Mucosa of stomach (tissue), 1 donor: ENCODE measurements around the gene B4GALNT1.

Experiments
- H3K27me3 ChIP-seq: one replicate; pipeline ENCODE4 v1.7.0; 2013; ENCODE audit warnings: mild to moderate bottlenecking, low read length; ENCODE audit not compliant: control insufficient read depth, insufficient read depth
- H3K36me3 ChIP-seq: one replicate; pipeline ENCODE4 v1.7.0; 2013; ENCODE audit warnings: low read length; ENCODE audit not compliant: control insufficient read depth, insufficient read depth
- H3K4me1 ChIP-seq: one replicate; pipeline ENCODE4 v1.7.0; 2013; ENCODE audit warnings: mild to moderate bottlenecking, low read length; ENCODE audit not compliant: control insufficient read depth, insufficient read depth
- H3K4me3 ChIP-seq: one replicate; pipeline ENCODE4 v1.7.0; 2013; ENCODE audit warnings: low read length
- H3K9ac ChIP-seq: one replicate; pipeline ENCODE4 v1.7.0; 2013; ENCODE audit warnings: mild to moderate bottlenecking, low read length, moderate library complexity
- H3K9me3 ChIP-seq: one replicate; pipeline ENCODE4 v1.7.0; 2013; ENCODE audit warnings: mild to moderate bottlenecking, low read length, moderate library complexity; ENCODE audit not compliant: control insufficient read depth
- donor health status: Pancreatic carcinoma.

Gene B4GALNT1

GRCh38 chr12:57607958-57608663, 24.9 kb downstream of the B4GALNT1 start:
- Histone ChIP-seq H3K9ac (no peak overlapping the region), H3K4me1 (peaks cover 33% of the 10 kb centered on the region), H3K27me3 (peaks cover 35% of the 10 kb centered on the region), H3K4me3 (no peak overlapping the region), H3K36me3 (no peaks in the 10 kb centered on the region), H3K9me3 (no peaks in the 10 kb centered on the region)

DNA sequence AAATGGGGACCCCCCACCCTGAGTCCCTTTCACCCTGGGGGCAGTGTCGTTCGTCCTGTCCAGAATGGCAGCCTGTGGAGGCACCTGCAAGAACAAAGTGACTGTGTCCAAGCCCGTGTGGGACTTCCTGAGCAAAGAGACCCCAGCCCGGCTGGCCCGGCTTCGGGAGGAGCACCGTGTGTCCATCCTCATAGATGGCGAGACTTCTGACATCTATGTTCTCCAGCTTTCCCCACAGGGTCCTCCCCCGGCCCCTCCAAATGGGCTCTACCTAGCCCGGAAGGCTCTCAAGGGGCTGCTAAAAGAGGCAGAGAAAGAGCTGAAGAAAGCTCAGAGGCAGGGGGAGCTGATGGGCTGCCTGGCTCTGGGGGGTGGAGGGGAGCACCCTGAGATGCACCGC, 26.2 kb downstream of the B4GALNT1 start:
- Histone ChIP-seq H3K9ac (no peak overlapping the region), H3K36me3 (no peaks in the 10 kb centered on the region), H3K27me3 (peaks cover 23% of the 10 kb centered on the region), H3K4me3 (no peak overlapping the region), H3K4me1 (peaks cover 33% of the 10 kb centered on the region), H3K9me3 (no peaks in the 10 kb centered on the region)

DNA sequence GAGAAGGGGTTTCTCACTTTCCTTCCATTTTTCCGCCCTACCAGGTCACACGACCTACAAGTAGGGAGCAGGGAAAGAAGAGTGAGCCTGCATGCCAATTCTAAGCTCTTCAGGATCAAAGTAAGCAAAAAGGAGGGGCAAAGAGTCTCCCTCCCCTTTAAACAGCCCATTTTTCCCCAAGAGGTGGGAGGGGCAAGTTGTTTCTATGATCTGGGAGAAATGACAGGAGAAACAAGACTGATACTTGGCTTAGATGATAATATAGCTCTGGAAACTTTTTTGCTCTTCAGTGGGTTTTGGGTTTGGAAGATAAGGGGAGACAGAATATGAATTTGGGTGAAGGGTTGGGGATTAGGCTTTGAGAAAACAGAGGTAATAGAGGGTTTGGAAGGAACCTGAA, 26.6 kb downstream of the B4GALNT1 start:
- H3K4me1 ChIP-seq = peaks cover 32% of the 10 kb centered on the region
- H3K9me3 ChIP-seq = no peaks in the 10 kb centered on the region
- no peak overlapping the region for H3K4me3 ChIP-seq
- H3K9ac ChIP-seq = no peak overlapping the region
- no peaks in the 10 kb centered on the region for H3K36me3 ChIP-seq
- peaks cover 19% of the 10 kb centered on the region for H3K27me3 ChIP-seq

- Histone ChIP-seq H3K9ac (no peak overlapping the region), H3K36me3 (no peaks in the 10 kb centered on the region), H3K4me3 (peak overlapping the region; percentile 47), H3K27me3 (peaks cover 14% of the 10 kb centered on the region), H3K4me1 (peaks cover 26% of the 10 kb centered on the region), H3K9me3 (no peaks in the 10 kb centered on the region)
These were observed 27.1 kb downstream of the B4GALNT1 start for GRCh38 chr12:57605811-57606311.

DNA sequence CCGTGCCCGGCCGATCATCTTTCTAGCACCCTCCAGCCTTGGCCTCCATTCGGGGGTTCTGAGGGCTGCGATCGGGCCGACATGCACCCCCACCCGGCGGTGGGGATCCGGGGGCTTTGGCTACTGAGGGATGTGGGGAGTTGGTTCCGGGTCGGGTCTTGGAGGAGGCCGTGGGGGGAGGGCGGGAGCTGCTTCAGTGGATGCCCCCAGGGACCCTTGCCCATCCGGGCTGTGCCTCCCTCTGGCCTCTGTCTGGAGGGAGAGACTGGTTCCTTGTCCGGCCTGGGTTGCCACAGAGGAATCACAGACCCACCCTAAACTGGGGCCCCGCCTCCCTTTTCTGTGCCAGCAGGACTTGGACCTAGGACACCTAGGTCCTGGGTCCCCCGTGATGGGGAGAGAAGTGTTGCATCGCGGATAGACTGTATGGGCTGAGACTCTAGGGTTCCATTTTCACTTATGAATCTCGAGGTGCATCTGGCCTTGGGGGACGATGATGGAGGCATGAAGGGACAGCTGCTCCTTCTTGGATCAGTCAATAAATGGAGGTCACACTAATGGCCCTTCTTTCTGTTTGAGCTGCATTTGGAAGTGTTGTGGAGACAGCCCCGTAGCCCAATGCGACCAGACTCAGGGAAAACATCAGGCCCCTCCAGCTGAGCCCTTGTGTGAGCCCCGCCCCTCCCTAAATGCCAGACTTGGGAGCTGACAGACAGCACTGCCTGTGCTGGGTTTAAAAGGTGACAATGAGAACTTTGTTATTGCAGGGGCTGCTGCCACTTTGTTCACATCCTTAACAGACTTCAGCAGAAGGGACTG, 27.8 kb downstream of the B4GALNT1 start:
- Histone ChIP-seq H3K9ac (peak overlapping the region; percentile 81), H3K4me1 (peaks cover 21% of the 10 kb centered on the region)

DNA sequence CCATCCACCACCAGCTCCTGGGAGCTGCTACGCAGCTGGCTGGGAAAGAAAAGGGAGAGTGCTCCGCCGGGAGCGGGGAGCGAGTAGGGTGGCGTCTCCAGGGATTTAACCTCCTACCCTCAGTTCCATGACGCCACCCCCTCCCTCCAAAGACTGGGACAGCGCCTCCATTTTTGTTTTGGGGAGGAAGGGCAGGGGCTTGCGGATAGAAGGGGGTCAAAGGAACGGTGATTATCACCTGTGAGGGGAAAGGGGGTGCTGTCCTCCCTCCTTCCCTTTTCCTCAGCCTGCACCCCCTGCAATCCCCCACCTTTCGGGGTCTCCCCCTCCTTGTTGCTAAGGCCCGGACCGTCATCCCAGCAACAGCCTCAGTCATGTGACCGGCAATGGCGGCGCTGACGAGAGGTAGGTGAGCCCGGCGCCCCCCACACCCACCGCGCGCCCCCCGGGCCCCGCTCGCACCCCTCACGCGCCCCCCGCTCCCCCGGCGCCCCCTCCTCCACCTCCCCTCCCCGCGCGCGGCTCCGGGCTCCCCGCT, 28.5 kb downstream of the B4GALNT1 start, which contains the start of gene DTX3:
Gene DTX3 (plus strand): TSS at position 371 of the 538 bp plus-strand sequence. CDS start 1,694 bp downstream, outside the sequence.
- Histone ChIP-seq H3K27me3 (peaks cover 5% of the 10 kb centered on the region), H3K9ac (peak within 1 kb of the TSS; percentile 81), H3K4me1 (peaks cover 21% of the 10 kb centered on the region), H3K36me3 (no peaks in the 10 kb centered on the region), H3K4me3 (peak within 1 kb of the TSS; percentile 47), H3K9me3 (no peaks in the 10 kb centered on the region)

More for the DNA sequence above, 27.8 kb downstream of the B4GALNT1 start:
- Histone ChIP-seq H3K27me3 (peaks cover 7% of the 10 kb centered on the region), H3K9me3 (no peaks in the 10 kb centered on the region), H3K36me3 (no peaks in the 10 kb centered on the region), H3K4me3 (peak overlapping the region; percentile 47)

GRCh38 chr12:57603815-57604453, 29.1 kb downstream of the B4GALNT1 start:
- H3K4me3 ChIP-seq = peak overlapping the region; percentile 27
- H3K9ac ChIP-seq = peak overlapping the region; percentile 81
- no peaks in the 10 kb centered on the region for H3K36me3 ChIP-seq

DNA sequence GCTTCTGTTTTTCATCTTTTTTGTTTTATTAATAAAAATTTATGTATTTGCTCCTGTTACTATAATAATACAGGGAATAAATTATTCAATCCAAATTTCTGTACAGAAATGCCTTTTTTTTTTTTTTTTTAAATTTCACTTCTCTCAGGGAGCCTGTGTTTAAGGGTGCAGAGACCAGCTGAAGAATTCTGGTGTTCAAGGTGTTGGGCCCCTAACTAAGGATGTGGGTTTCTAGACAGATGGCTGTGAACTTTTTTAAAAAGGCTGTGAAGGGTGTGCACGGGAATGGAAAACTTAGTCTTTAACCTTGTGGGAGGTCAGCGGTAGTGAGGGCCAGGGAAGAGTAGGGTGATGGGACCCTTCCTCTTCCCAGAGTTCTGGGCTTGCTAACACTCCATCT, 29.7 kb downstream of the B4GALNT1 start:
- Histone ChIP-seq H3K36me3 (no peaks in the 10 kb centered on the region), H3K4me1 (peaks cover 21% of the 10 kb centered on the region), H3K27me3 (peaks cover 5% of the 10 kb centered on the region), H3K9ac (peak overlapping the region; percentile 81), H3K4me3 (no peak overlapping the region), H3K9me3 (no peaks in the 10 kb centered on the region)

More at GRCh38 chr12:57603815-57604453, 29.1 kb downstream of the B4GALNT1 start:
- Histone ChIP-seq H3K4me1 (peaks cover 21% of the 10 kb centered on the region), H3K27me3 (peaks cover 5% of the 10 kb centered on the region), H3K9me3 (no peaks in the 10 kb centered on the region)

- peaks cover 21% of the 10 kb centered on the region for H3K4me1 ChIP-seq
These were observed 30.5 kb downstream of the B4GALNT1 start for GRCh38 chr12:57602544-57602943.

DNA sequence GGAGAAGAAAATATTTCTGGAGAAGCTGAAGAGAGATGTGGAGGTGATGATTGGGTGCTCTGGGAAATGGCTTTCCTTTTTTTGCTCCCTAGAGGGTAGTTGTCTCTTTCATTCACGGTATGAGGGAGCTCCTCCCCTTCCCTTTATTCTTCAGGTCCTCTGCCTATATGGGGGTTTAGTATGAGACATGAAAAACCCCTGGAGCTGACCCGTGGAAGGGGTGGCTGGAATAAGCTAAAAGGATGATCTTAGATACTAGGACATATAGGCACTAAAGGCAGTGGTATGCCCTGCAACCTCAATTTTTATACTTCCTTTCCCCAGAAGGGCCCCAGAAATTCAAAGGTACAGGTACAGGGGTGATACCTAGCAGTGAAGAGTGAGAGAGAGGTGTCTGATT, 32.6 kb downstream of the B4GALNT1 start:
- Histone ChIP-seq H3K9me3 (no peaks in the 10 kb centered on the region), H3K27me3 (peaks cover 3% of the 10 kb centered on the region), H3K4me3 (no peak overlapping the region), H3K36me3 (no peaks in the 10 kb centered on the region), H3K4me1 (peaks cover 15% of the 10 kb centered on the region), H3K9ac (no peak overlapping the region)

More at GRCh38 chr12:57602544-57602943, 30.5 kb downstream of the B4GALNT1 start:
- Histone ChIP-seq H3K4me3 (no peak overlapping the region), H3K27me3 (peaks cover 5% of the 10 kb centered on the region), H3K9ac (no peak overlapping the region), H3K9me3 (no peaks in the 10 kb centered on the region), H3K36me3 (no peaks in the 10 kb centered on the region)

GRCh38 chr12:57593187-57593586, 39.8 kb downstream of the B4GALNT1 start:
- Histone ChIP-seq H3K4me1 (peaks cover 24% of the 10 kb centered on the region), H3K27me3 (no peaks in the 10 kb centered on the region), H3K4me3 (no peak overlapping the region), H3K36me3 (no peaks in the 10 kb centered on the region), H3K9me3 (no peaks in the 10 kb centered on the region), H3K9ac (peak overlapping the region; percentile 13)
